IgD-negative memory B cell (primary cell): ENCODE measurements around the gene TPCN1. TPM values are rescaled to one million over a fixed set of nuclear protein-coding genes. Genes with fewer than 3 reads are reported as not detected.
A peak's percentile ranks its signal among the peaks of the same experiment; 100 is the strongest.

Source experiments
- H3K27ac Mint-ChIP-seq, 3 donors: one replicate each; pipeline ENCODE4 v1.8.0; 2020 to 2022; ENCODE audit warnings: mild to moderate bottlenecking in 3 of 3, mixed read lengths in 3 of 3, moderate library complexity in 1 of 3
- H3K27me3 Mint-ChIP-seq: one replicate; pipeline ENCODE4 v1.8.0; 2021; ENCODE audit warnings: mixed read lengths
- H3K36me3 Mint-ChIP-seq: one replicate; pipeline ENCODE4 v1.8.0; 2020; ENCODE audit warnings: mild to moderate bottlenecking, mixed read lengths
- H3K4me1 Mint-ChIP-seq, 3 donors: one replicate each; pipeline ENCODE4 v1.8.0; 2020 to 2022; ENCODE audit warnings: mixed read lengths in 3 of 3, mild to moderate bottlenecking in 1 of 3
- H3K4me3 Mint-ChIP-seq, 4 donors: one replicate each; pipeline ENCODE4 v1.8.0; 2020 to 2022; ENCODE audit warnings: mild to moderate bottlenecking in 4 of 4, mixed read lengths in 4 of 4, moderate library complexity in 3 of 4
- H3K9me3 Mint-ChIP-seq, 3 donors: one replicate each; pipeline ENCODE4 v1.8.0; 2020 to 2021; ENCODE audit warnings: mixed read lengths in 3 of 3, mild to moderate bottlenecking in 1 of 3
- polyA plus RNA-seq: library from polyadenylated mRNA; unstranded; fragments of 300-500 nt; fragmentation: Illumina TruSeq; gene quantifications from one replicate; pipeline ENCODE4 v1.2.3, GENCODE V29; 2021

The TPCN1 gene
- polyA plus RNA-seq, 1 donor from 2014 or later: 17.4 TPM

- Mint-ChIP-seq H3K9me3 (no peaks in the 10 kb centered on the region), H3K27ac (peak overlapping the region in 1 of 3 donors; percentile 23), H3K36me3 (peaks cover 5% of the 10 kb centered on the region), H3K4me3 (peak overlapping the region in 1 of 4 donors; percentile 35), H3K27me3 (no peaks in the 10 kb centered on the region), H3K4me1 (peaks cover 23 to 25% (median 25%) of the 10 kb centered on the region in 3 donors)
Observed at GRCh38 chr12:113237748-113238147, 16.5 kb downstream of the TPCN1 start.

GRCh38 chr12:113238309-113238708 is 17.0 kb downstream of the TPCN1 start:
- H3K27ac Mint-ChIP-seq: no peak overlapping the region
- peaks cover 5% of the 10 kb centered on the region for H3K36me3 Mint-ChIP-seq

DNA sequence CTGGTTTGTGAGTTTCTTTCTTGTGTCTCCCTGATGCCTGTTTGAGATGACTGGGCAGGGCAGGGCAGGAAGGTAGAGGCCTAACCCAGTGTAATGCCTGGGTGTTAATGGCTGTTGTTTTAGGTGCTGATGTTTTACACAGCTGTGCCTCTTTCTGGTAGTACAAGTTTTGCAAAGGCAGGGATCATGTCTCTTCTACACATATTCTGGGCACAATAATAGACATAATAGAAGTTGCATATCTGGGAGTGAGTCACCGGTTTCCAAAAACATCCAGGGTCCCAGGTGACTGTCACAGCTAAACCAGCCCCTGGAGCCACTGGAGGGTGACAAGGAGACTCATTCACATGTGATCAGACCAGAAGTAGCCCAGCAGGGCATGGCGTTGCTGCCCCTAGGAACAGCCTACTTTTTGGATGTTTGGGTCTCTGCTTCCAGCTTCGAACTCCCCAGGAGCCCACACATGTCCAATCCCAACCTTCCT is 18.1 kb downstream of the TPCN1 start:
- H3K27ac Mint-ChIP-seq: no peak overlapping the region
- peaks cover 14 to 17% (median 16%) of the 10 kb centered on the region in 3 donors for H3K4me1 Mint-ChIP-seq
- no peaks in the 10 kb centered on the region for H3K9me3 Mint-ChIP-seq
- H3K4me3 Mint-ChIP-seq: no peak overlapping the region
- H3K36me3 Mint-ChIP-seq: peaks cover 5% of the 10 kb centered on the region
- H3K27me3 Mint-ChIP-seq: no peaks in the 10 kb centered on the region

More at GRCh38 chr12:113238309-113238708, 17.0 kb downstream of the TPCN1 start:
- H3K27me3 Mint-ChIP-seq: no peaks in the 10 kb centered on the region
- no peak overlapping the region for H3K4me3 Mint-ChIP-seq
- no peaks in the 10 kb centered on the region for H3K9me3 Mint-ChIP-seq
- peaks cover 18 to 19% (median 19%) of the 10 kb centered on the region in 3 donors for H3K4me1 Mint-ChIP-seq

- no peaks in the 10 kb centered on the region for H3K27me3 Mint-ChIP-seq
- peak overlapping the region in 1 of 4 donors; percentile 20 for H3K4me3 Mint-ChIP-seq
- H3K36me3 Mint-ChIP-seq: peaks cover 8% of the 10 kb centered on the region
- H3K27ac Mint-ChIP-seq: peak overlapping the region in 1 of 3 donors; percentile 1
- H3K4me1 Mint-ChIP-seq: peaks cover 14 to 17% (median 16%) of the 10 kb centered on the region in 3 donors
- no peaks in the 10 kb centered on the region for H3K9me3 Mint-ChIP-seq
Observed at GRCh38 chr12:113239811-113240331, 18.6 kb downstream of the TPCN1 start.

DNA sequence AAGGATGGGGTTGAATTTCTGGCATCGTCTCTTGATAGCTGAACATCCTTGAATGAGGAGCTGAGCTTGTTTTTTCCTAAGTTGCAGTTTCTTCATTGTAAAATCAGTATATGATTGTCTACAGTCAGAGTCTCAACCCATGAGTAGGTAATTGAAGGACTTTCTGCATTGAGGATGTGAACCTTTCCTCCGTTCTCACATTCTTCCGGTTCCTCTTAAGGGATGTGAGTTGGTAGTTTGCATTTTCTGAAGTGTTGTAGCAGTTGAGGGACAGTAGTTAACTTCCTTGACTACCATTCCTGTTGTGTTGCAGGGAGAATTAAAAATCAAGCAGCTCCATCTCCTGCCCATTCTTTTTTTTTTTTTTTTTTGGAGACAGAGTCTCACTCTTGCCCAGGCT is 19.1 kb downstream of the TPCN1 start:
- H3K36me3 Mint-ChIP-seq: peaks cover 8% of the 10 kb centered on the region
- no peaks in the 10 kb centered on the region for H3K27me3 Mint-ChIP-seq
- H3K27ac Mint-ChIP-seq: peak overlapping the region in 1 of 3 donors; percentile 1
- H3K4me1 Mint-ChIP-seq: peaks cover 14 to 17% (median 16%) of the 10 kb centered on the region in 3 donors
- H3K4me3 Mint-ChIP-seq: peak overlapping the region in 1 of 4 donors; percentile 30
- no peaks in the 10 kb centered on the region for H3K9me3 Mint-ChIP-seq

DNA sequence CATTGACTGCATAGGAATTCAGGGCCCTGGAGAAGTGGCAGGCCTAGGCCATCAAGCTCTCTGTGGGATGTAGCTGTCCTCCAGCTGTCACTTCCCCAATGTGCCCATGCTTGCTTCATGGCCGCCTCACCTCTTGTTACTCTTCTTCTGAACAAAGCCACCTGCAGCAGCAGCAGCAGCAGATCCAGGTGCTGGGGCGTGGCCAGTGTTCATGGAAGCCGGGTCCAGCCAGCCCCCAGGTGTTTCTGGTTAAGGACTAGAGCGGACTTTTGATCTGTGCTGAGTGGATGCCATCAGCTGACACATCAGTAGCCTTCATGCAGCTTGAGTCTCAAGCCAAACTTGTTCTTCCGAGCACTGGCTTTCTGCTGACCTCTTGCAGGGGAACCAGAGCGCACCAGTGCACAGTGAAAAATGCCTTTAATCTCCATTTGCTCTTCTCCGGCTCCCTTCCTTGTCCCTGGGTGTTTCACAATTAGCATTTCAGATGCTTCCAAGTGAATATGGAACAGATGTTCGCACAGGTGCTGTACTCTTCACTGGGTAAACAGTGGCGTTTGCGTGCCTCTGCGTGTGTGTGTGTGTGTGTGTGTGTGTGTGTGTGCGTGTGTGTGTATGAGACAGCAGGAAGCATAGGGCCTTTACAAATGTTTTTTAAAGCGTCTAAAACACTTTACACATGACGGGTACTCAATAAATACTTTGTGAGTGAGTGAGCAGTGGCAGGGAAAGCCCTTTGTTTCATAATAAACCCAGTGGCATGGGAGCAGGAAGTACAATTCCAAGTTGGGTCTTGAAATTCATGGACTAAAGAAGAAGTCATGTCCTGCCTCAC is 20.1 kb downstream of the TPCN1 start:
- Mint-ChIP-seq H3K4me3 (no peak overlapping the region), H3K27ac (no peak overlapping the region), H3K9me3 (no peaks in the 10 kb centered on the region), H3K27me3 (no peaks in the 10 kb centered on the region), H3K4me1 (peaks cover 11 to 17% (median 13%) of the 10 kb centered on the region in 3 donors), H3K36me3 (peaks cover 8% of the 10 kb centered on the region)

- H3K27ac Mint-ChIP-seq: no peak overlapping the region
- peaks cover 11 to 17% (median 11%) of the 10 kb centered on the region in 3 donors for H3K4me1 Mint-ChIP-seq
- H3K27me3 Mint-ChIP-seq: no peaks in the 10 kb centered on the region
- no peaks in the 10 kb centered on the region for H3K9me3 Mint-ChIP-seq
- H3K36me3 Mint-ChIP-seq: peaks cover 10% of the 10 kb centered on the region
- H3K4me3 Mint-ChIP-seq: no peak overlapping the region
Observed at GRCh38 chr12:113242026-113242418, 20.8 kb downstream of the TPCN1 start.

DNA sequence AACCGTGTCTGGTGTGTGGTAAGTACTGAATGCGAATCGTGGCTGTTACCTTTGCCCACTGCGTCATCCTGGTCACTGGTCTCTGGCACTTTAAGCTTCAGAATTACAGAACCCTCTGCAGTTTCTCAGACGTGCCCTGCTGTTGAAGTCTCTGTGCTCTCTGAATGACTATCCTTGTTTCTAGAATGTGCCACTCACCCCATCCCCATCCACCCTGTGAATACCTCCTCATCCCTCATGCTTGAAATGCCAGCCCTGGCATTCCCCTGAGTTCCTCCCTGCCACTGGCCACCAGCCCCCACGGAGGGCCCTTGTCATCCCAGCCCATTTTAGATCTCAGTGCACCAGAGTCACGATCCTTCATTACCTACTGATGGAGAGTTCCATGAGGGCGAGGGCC is 21.3 kb downstream of the TPCN1 start:
- H3K27me3 Mint-ChIP-seq: no peaks in the 10 kb centered on the region
- H3K9me3 Mint-ChIP-seq: no peaks in the 10 kb centered on the region
- peaks cover 10% of the 10 kb centered on the region for H3K36me3 Mint-ChIP-seq
- H3K4me1 Mint-ChIP-seq: peaks cover 11 to 17% (median 11%) of the 10 kb centered on the region in 3 donors
- H3K4me3 Mint-ChIP-seq: no peak overlapping the region
- H3K27ac Mint-ChIP-seq: no peak overlapping the region

DNA sequence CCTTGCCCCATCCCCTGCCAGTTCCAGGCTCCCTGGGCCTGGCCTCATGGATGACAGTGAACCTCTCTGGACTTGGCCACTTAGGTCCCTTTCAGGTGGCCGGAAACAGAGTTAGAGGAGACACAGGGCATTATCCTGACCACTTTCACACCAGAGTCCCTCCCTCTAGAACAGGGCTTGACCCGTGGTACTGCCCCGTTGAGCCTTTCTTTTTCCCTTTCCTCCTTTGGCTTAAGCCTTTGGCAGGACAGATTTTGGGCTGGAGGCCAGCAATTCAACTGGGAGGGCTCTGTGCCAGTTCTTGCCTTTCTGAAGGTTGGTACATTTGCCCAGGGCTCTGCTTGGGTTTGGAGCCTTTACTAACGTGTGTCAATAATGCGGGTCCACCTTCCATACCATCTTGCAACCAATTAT is 22.8 kb downstream of the TPCN1 start:
- Mint-ChIP-seq H3K4me3 (no peak overlapping the region), H3K36me3 (peaks cover 10% of the 10 kb centered on the region), H3K27ac (no peak overlapping the region), H3K4me1 (peaks cover 11 to 16% (median 11%) of the 10 kb centered on the region in 3 donors), H3K27me3 (no peaks in the 10 kb centered on the region), H3K9me3 (no peaks in the 10 kb centered on the region)

- Mint-ChIP-seq H3K4me3 (no peak overlapping the region), H3K9me3 (no peaks in the 10 kb centered on the region), H3K27me3 (no peaks in the 10 kb centered on the region), H3K36me3 (peaks cover 7% of the 10 kb centered on the region), H3K4me1 (peaks cover 6 to 12% (median 11%) of the 10 kb centered on the region in 3 donors), H3K27ac (no peak overlapping the region)
Observed at GRCh38 chr12:113244478-113244958, 23.3 kb downstream of the TPCN1 start.

- Mint-ChIP-seq H3K4me3 (no peak overlapping the region), H3K4me1 (peaks cover 0 to 4% (median 4%) of the 10 kb centered on the region in 3 donors), H3K27me3 (no peaks in the 10 kb centered on the region), H3K9me3 (no peaks in the 10 kb centered on the region), H3K27ac (no peak overlapping the region), H3K36me3 (peaks cover 7% of the 10 kb centered on the region)
Observed at GRCh38 chr12:113245695-113246477, 24.6 kb downstream of the TPCN1 start.

DNA sequence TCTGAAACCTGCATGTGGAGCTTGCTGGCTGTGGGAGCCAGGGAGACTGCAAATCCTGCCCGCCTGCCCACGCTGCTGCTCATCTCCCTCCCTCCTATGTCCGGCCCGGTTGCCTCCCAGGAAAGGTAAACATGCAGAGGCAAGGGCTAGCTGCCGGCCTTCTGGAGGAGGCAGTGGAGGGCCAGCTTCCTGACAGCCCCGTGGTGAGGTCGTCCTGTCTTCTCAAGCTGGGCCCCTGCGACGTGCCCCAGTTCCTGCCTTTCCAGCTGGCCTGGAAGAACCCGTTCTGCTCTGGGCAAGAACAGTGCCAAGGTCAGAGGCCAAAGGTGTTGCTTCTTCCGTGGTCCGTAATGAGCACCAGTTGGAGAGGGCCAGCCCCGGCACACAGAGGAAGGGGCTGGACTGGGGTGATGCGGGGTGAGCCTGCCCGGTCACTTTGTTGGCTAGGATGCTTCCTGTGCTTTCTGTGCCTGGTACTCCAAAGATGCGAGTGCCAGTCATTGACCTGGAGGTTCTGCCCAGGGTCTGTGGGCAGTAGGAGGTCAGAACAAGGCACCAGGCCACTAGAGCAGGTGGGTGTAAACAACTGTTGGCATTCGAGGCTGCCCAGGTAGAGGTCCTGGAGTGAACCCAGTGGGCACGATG is 25.3 kb downstream of the TPCN1 start:
- H3K36me3 Mint-ChIP-seq: peaks cover 7% of the 10 kb centered on the region
- no peak overlapping the region for H3K4me3 Mint-ChIP-seq
- no peak overlapping the region for H3K27ac Mint-ChIP-seq
- peaks cover 0 to 4% (median 2%) of the 10 kb centered on the region in 3 donors for H3K4me1 Mint-ChIP-seq
- no peaks in the 10 kb centered on the region for H3K9me3 Mint-ChIP-seq
- H3K27me3 Mint-ChIP-seq: no peaks in the 10 kb centered on the region

DNA sequence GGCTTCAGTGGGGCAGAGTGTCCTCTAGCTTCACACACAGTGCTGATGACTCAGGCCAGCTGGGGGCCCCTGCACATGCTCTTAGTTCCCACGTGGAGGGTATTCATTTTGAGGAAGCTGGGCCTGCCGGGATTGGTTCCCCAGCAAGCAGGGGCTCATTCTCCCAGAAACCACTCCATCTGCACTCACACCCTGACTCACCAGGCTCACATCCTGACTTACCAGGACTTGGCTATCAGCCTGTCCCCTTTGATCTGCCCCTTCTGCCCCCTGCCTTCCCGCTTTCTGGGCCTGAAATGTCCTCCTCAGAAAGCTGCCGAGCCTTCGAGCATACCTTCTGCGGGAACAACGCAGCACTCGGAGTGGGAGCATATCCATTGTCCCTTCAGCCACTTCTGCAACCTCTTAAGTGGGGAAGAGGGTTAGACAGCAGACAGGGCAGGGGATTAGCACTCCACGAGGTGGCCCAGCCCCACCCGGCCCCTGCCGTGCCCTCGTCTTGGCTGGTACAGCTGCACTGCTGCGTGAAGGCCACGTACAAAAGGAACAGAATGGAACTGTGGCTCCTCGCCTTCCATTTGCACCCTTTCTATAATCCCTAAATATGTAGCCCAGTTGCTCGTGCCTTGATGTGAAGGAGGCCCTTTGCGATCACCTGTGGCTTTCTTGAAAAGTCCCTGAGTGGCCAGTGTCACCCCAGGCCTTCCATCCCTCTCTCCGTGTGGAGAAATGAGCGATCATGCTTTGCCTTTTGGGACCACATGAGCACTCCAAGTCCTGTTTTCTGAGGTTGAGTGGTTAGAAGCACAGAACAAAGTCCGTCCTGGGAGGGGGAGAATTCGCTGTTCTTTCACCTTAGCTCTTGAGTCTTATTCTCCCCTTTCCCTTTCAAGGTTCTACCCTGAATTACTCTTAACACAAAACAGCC is 26.1 kb downstream of the TPCN1 start:
- H3K27ac Mint-ChIP-seq: no peak overlapping the region
- no peak overlapping the region for H3K4me3 Mint-ChIP-seq
- H3K9me3 Mint-ChIP-seq: no peaks in the 10 kb centered on the region
- H3K4me1 Mint-ChIP-seq: peaks cover 0 to 4% (median 1%) of the 10 kb centered on the region in 3 donors
- no peaks in the 10 kb centered on the region for H3K27me3 Mint-ChIP-seq
- H3K36me3 Mint-ChIP-seq: peaks cover 7% of the 10 kb centered on the region
